Type B pancreatic cell (in vitro differentiated cells): ENCODE measurements around the gene TLL2. TPM values are rescaled to one million over a fixed set of nuclear protein-coding genes. Genes with fewer than 3 reads are reported as not detected.

Experiments used
- DNase-seq: peaks from one replicate; pipeline ENCODE4 v3.0.0; 2021; ENCODE audit warnings: mixed read lengths; ENCODE audit not compliant: unreplicated experiment; ENCODE audit errors: extremely low spot score
- H3K27ac Mint-ChIP-seq: 2 replicates; pipeline ENCODE4 v1.8.0; 2021; ENCODE audit warnings: mild to moderate bottlenecking, mixed read lengths
- H3K27me3 Mint-ChIP-seq: 2 replicates; pipeline ENCODE4 v1.8.0; 2021; ENCODE audit warnings: mixed read lengths
- H3K36me3 Mint-ChIP-seq: 2 replicates; pipeline ENCODE4 v1.8.0; 2021; ENCODE audit warnings: mixed read lengths
- H3K4me1 Mint-ChIP-seq: one replicate; pipeline ENCODE4 v1.8.0; 2021; ENCODE audit warnings: mixed read lengths; ENCODE audit not compliant: unreplicated experiment
- H3K4me3 Mint-ChIP-seq: 2 replicates; pipeline ENCODE4 v1.8.0; 2021; ENCODE audit warnings: mild to moderate bottlenecking, mixed read lengths
- H3K9me3 Mint-ChIP-seq: 2 replicates; pipeline ENCODE4 v1.8.0; 2021; ENCODE audit warnings: mixed read lengths
- total RNA-seq: library from RNA; stranded (reverse); gene quantifications from 2 replicates; pipeline ENCODE4 v1.2.1, GENCODE V29; 2021; ENCODE audit warnings: low replicate concordance
- TF ChIP-seq, protein P1 (sequence below): fragments of 200-600 bp; sonication (generic); conservative IDR thresholded peaks from 2 replicates; pipeline ENCODE4 v1.5.0; 2021; ENCODE audit warnings: antibody characterized with exemption, mild to moderate bottlenecking

TLL2 gene
- total RNA-seq, 1 donor from 2014 or later: 0.85 TPM

GRCh38 chr10:96345222-96345621 lies 168.5 kb downstream of the TLL2 start:
- no peak for DNase-seq
- Mint-ChIP-seq H3K9me3 (peaks cover 11% of the 10 kb centered on the region), H3K27me3 (peaks cover 12% of the 10 kb centered on the region), H3K4me1 (no peaks in the 10 kb centered on the region), H3K27ac (no peak overlapping the region), H3K36me3 (no peaks in the 10 kb centered on the region), H3K4me3 (no peak overlapping the region)
- TF ChIP-seq, protein P1, sequence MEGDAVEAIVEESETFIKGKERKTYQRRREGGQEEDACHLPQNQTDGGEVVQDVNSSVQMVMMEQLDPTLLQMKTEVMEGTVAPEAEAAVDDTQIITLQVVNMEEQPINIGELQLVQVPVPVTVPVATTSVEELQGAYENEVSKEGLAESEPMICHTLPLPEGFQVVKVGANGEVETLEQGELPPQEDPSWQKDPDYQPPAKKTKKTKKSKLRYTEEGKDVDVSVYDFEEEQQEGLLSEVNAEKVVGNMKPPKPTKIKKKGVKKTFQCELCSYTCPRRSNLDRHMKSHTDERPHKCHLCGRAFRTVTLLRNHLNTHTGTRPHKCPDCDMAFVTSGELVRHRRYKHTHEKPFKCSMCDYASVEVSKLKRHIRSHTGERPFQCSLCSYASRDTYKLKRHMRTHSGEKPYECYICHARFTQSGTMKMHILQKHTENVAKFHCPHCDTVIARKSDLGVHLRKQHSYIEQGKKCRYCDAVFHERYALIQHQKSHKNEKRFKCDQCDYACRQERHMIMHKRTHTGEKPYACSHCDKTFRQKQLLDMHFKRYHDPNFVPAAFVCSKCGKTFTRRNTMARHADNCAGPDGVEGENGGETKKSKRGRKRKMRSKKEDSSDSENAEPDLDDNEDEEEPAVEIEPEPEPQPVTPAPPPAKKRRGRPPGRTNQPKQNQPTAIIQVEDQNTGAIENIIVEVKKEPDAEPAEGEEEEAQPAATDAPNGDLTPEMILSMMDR: no peak

DNA sequence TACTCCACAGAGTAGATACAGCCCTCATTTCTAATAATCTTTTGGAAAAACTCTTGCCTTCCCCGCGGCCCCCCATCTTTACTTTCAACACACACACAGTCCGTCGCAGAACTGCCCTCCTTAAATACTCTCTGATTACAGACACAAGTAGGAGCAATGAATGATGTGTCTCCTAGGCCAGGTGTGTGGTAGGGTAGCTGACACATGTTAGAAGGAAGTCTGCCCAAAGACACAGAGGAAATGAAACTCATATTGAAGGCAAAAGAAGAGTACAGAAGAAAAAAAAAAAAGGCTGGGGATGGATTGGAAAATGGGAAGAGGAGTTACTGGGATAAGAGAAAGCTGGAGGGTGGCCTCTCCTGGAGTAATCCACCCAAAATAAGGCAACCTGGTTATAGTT lies 169.5 kb downstream of the TLL2 start:
- Mint-ChIP-seq H3K9me3 (peaks cover 11% of the 10 kb centered on the region), H3K27me3 (peaks cover 10% of the 10 kb centered on the region), H3K4me1 (no peaks in the 10 kb centered on the region)

DNA sequence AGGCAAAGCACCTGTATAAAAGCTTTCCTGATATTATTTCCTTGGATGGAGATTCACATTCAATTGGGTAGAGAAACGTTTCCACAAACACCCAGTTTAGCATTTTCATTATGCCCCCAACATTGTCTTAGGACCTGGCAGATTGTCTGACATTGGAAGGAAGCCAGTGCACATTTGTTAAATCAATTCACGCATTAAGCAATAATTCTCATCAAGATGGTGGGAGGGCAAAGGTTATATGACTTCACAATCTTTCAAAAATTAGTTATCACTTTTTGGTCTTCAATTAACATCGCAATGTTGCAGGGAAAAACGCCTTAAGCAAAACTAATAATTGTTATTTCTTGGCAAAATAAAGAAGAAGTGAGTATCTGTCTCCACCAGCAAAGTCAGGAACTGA lies 171.3 kb downstream of the TLL2 start:
- peaks cover 14% of the 10 kb centered on the region for H3K27me3 Mint-ChIP-seq
- H3K36me3 Mint-ChIP-seq: no peaks in the 10 kb centered on the region
- TF ChIP-seq, protein P1: no peak
- H3K4me1 Mint-ChIP-seq: no peaks in the 10 kb centered on the region
- no peak overlapping the region for H3K4me3 Mint-ChIP-seq
- H3K9me3 Mint-ChIP-seq: peaks cover 11% of the 10 kb centered on the region
- H3K27ac Mint-ChIP-seq: no peak overlapping the region
- DNase-seq: no peak

More for the DNA sequence above, 169.5 kb downstream of the TLL2 start:
- TF ChIP-seq, protein P1: no peak
- H3K27ac Mint-ChIP-seq: no peak overlapping the region
- H3K36me3 Mint-ChIP-seq: no peaks in the 10 kb centered on the region
- no peak for DNase-seq
- H3K4me3 Mint-ChIP-seq: no peak overlapping the region

DNA sequence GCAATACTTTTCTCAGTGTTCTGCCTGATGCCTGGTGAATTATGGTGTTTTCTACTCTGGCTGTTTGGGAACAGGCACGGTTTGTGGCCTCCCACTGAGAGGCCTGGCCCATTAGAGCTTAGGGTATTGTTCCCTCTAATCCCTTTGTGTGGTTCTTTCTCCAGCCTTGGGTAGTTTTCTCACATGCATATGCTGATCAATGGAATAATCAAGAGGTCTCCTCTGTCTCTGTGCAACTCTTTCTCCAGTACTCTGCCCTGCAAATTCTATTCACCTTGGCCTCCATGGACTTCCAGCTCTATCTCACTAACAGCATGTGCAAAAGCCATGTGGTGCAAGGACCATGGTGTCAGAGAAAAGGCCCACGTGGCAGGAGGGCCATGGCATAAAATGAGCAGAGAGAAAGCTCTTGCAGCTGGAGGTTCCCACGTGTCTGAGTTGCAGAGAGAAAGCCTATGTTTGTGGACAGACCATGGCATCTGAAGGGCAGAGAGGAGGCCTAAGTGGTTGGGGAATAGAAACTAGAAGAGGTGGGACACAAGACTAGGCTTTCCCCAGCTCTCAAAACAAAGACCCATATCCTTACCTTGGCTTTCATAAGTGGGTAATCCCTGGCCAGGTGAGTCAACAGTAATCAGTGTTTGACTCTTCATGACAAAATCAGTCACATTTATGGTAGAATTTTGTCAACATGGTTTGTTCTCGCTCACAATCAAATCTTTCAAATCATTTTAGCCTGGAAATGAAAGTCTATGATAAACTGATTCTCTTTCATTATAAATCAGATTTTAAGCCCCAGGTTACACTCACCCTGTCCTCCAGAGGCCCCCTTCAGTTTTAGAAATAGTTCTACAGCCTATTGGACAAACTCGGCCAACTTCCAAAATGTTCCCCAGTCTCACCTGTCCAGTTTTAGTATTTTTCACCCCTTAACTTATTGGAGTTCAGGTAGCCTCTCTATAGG lies 172.2 kb downstream of the TLL2 start:
- Mint-ChIP-seq H3K36me3 (no peaks in the 10 kb centered on the region), H3K27ac (no peak overlapping the region), H3K4me3 (no peak overlapping the region), H3K9me3 (peaks cover 11% of the 10 kb centered on the region), H3K27me3 (peaks cover 14% of the 10 kb centered on the region), H3K4me1 (no peaks in the 10 kb centered on the region)
- DNase-seq: no peak
- TF ChIP-seq, protein P1: no peak

GRCh38 chr10:96339956-96340904 lies 173.5 kb downstream of the TLL2 start:
- no peaks in the 10 kb centered on the region for H3K9me3 Mint-ChIP-seq
- TF ChIP-seq, protein P1: peak; percentile 87
- no peaks in the 10 kb centered on the region for H3K36me3 Mint-ChIP-seq
- H3K27me3 Mint-ChIP-seq: peaks cover 11% of the 10 kb centered on the region
- DNase-seq: no peak
- no peaks in the 10 kb centered on the region for H3K4me1 Mint-ChIP-seq
- H3K27ac Mint-ChIP-seq: no peak overlapping the region
- no peak overlapping the region for H3K4me3 Mint-ChIP-seq
